LoVo (cell line): Measurements from ENCODE around the gene AGAP1.

Source experiments
- DNase-seq: peaks from one replicate; pipeline ENCODE4 v3.0.0-alpha.2; 2016; ENCODE audit warnings: low spot score

The AGAP1 gene

GRCh38 chr2:235812185-235812665 lies 318.4 kb downstream of the AGAP1 start:
- no peak for DNase-seq

- DNase-seq: no peak
Observed at GRCh38 chr2:235813398-235813797, 319.6 kb downstream of the AGAP1 start.

- DNase-seq: no peak
Observed at GRCh38 chr2:235820571-235820970, 326.7 kb downstream of the AGAP1 start.

- no peak for DNase-seq
Observed at GRCh38 chr2:235824331-235824730, 330.5 kb downstream of the AGAP1 start.

GRCh38 chr2:235825946-235826345 lies 332.1 kb downstream of the AGAP1 start:
- DNase-seq: no peak

- no peak for DNase-seq
Observed at GRCh38 chr2:235826826-235827225, 333.0 kb downstream of the AGAP1 start.

- DNase-seq: peak; percentile 46
Observed at GRCh38 chr2:235827585-235827992, 333.7 kb downstream of the AGAP1 start.

- no peak for DNase-seq
Observed at GRCh38 chr2:235829726-235830125, 335.9 kb downstream of the AGAP1 start.

- DNase-seq: no peak
Observed at GRCh38 chr2:235831755-235832154, 337.9 kb downstream of the AGAP1 start.

- DNase-seq: no peak
Observed at GRCh38 chr2:235832941-235833340, 339.1 kb downstream of the AGAP1 start.

- no peak for DNase-seq
Observed at GRCh38 chr2:235833971-235834620, 340.3 kb downstream of the AGAP1 start.

- no peak for DNase-seq
Observed at GRCh38 chr2:235834781-235835180, 340.9 kb downstream of the AGAP1 start.

GRCh38 chr2:235835810-235836209 lies 342.0 kb downstream of the AGAP1 start:
- no peak for DNase-seq

GRCh38 chr2:235836491-235836911 lies 342.7 kb downstream of the AGAP1 start:
- no peak for DNase-seq

GRCh38 chr2:235839226-235839625 lies 345.4 kb downstream of the AGAP1 start:
- DNase-seq: no peak

GRCh38 chr2:235839974-235840373 lies 346.1 kb downstream of the AGAP1 start:
- no peak for DNase-seq

GRCh38 chr2:235841863-235842262 lies 348.0 kb downstream of the AGAP1 start:
- no peak for DNase-seq

- no peak for DNase-seq
Observed at GRCh38 chr2:235842941-235843340, 349.1 kb downstream of the AGAP1 start.

GRCh38 chr2:235843591-235844395 lies 349.9 kb downstream of the AGAP1 start:
- DNase-seq: no peak

GRCh38 chr2:235844561-235844960 lies 350.7 kb downstream of the AGAP1 start:
- no peak for DNase-seq

- no peak for DNase-seq
Observed at GRCh38 chr2:235845245-235845644, 351.4 kb downstream of the AGAP1 start.

GRCh38 chr2:235847576-235847975 lies 353.7 kb downstream of the AGAP1 start:
- no peak for DNase-seq

GRCh38 chr2:235848055-235848454 lies 354.2 kb downstream of the AGAP1 start:
- DNase-seq: no peak
